Thyroid gland (tissue), 4 donors: ENCODE measurements around the gene ACOX3.

Experiments
- CTCF ChIP-seq, 6 experiments: fragments of 200-600 bp in 3 of 6; fragments of 450-650 bp in 3 of 6; sonication (generic) in 3 of 6; IDR thresholded peaks; one replicate each; pipeline ENCODE4 v1.5.1; 2016 to 2019; ENCODE audit warnings: antibody characterized with exemption in 6 of 6, mild to moderate bottlenecking in 2 of 6, inconsistent platforms in 1 of 6, moderate library complexity in 1 of 6
- POLR2A ChIP-seq, 2 donors: fragments of 450-650 bp; IDR thresholded peaks; one replicate each; pipeline ENCODE4 v1.6.1; 2017; ENCODE audit warnings: antibody characterized with exemption in 2 of 2, mild to moderate bottlenecking in 2 of 2, moderate library complexity in 1 of 2

- no peak for TF ChIP-seq CTCF (IDR thresholded peaks at IDR 0.05)
- TF ChIP-seq POLR2A (IDR thresholded peaks at IDR 0.05) = no peak
Measured at GRCh38 chr4:8407756-8408155, 32.8 kb downstream of the ACOX3 start.
